Mucosa of gallbladder (tissue), 1 donor: ENCODE results near the gene ALKBH6. TPM values are rescaled to one million over a fixed set of nuclear protein-coding genes. Genes with fewer than 3 reads are reported as not detected.

Experiments
- total RNA-seq: library from RNA; stranded (reverse); gene quantifications from one replicate; pipeline ENCODE4 v1.2.1, GENCODE V29; 2021
- donor health status: DM: no; HTN: no; CAD: no.

The ALKBH6 gene
- total RNA-seq, 1 donor from 2014 or later: 34.9 TPM

Other genes with a start within 250 kb of the ALKBH6 start
- 20.1 TPM for gene ARHGAP33, start 238.6 kb downstream of the ALKBH6 start, total RNA-seq
- gene PRODH2, start 201.4 kb downstream of the ALKBH6 start, total RNA-seq: 0.46 TPM
- 0.06 TPM for gene NPHS1, start 161.7 kb downstream of the ALKBH6 start, total RNA-seq
- 0.12 TPM for gene KIRREL2, start 157.3 kb downstream of the ALKBH6 start, total RNA-seq
- 85.6 TPM for gene APLP1, start 145.6 kb downstream of the ALKBH6 start, total RNA-seq
- gene NFKBID, start 113.7 kb downstream of the ALKBH6 start, total RNA-seq: 34.5 TPM
- 14.4 TPM for gene HCST, start 111.7 kb downstream of the ALKBH6 start, total RNA-seq
- gene TYROBP, start 105.9 kb downstream of the ALKBH6 start, total RNA-seq: 94.6 TPM
- gene LRFN3, start 77.8 kb downstream of the ALKBH6 start, total RNA-seq: 23.7 TPM
- 20.0 TPM for gene SDHAF1, start 19.0 kb downstream of the ALKBH6 start, total RNA-seq
- gene SYNE4, start 5.4 kb downstream of the ALKBH6 start, total RNA-seq: 17.4 TPM
- 74.0 TPM for gene CLIP3, start 18.7 kb upstream of the ALKBH6 start, total RNA-seq
- 12.9 TPM for gene THAP8, start 40.1 kb upstream of the ALKBH6 start, total RNA-seq
- 1.3 TPM for gene WDR62, start 40.7 kb upstream of the ALKBH6 start, total RNA-seq
- gene OVOL3, start 96.9 kb upstream of the ALKBH6 start, total RNA-seq: not detected
- gene POLR2I, start 100.7 kb upstream of the ALKBH6 start, total RNA-seq: 74.5 TPM
- 132 TPM for gene TBCB, start 101.3 kb upstream of the ALKBH6 start, total RNA-seq
- gene CAPNS1, start 125.9 kb upstream of the ALKBH6 start, total RNA-seq: 584 TPM
- 55.7 TPM for gene COX7A1, start 138.2 kb upstream of the ALKBH6 start, total RNA-seq
- gene ZNF565, start 200.5 kb upstream of the ALKBH6 start, total RNA-seq: 5.3 TPM
- 40.2 TPM for gene ZNF146, start 200.9 kb upstream of the ALKBH6 start, total RNA-seq